HG02973 (cell line): ENCODE data around the gene INHBB.
"Not testable (repeated sequence)": the region's sequence is repeated elsewhere in the genome, so short reads cannot be mapped to it uniquely, and the experiment has no call there.

Experiments
- ATAC-seq: cut with Tn5 transposase; IDR thresholded peaks from one replicate; pipeline ENCODE4 v1.9.1; 2021; ENCODE audit warnings: moderate library complexity; ENCODE audit not compliant: unreplicated experiment

INHBB gene

DNA sequence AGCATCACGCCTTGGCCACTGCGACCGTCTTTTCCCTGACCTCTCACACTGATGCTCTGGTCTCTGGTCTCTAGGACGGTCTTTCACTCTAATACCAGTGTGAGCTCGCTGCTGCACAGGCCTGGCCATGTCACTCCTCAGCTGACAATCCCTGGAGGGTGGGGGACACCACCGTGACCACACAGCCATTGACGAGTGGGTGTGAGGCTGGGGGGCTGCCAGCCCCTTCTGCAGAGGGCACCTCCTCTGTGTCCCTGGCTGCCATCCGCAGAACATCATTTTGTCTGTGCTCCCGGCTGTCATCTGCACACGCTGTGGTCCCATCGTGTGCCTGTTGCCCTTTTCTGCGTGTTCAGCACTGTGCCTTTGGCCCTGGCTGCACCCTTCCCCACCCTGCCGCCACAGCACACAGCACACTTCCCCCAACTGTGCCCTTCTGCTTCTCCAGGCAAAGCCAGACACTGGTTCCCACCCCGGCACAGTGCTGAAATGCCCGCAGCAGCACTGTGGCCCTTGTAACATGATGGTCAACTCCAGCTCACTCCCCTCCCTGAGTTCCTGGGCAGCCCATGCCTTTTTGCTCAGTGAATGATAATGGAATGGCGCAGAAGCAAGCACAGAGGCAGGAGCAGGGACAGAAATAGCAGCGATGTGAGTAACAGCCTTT is 30.4 kb upstream of the INHBB start:
- no peak for ATAC-seq

DNA sequence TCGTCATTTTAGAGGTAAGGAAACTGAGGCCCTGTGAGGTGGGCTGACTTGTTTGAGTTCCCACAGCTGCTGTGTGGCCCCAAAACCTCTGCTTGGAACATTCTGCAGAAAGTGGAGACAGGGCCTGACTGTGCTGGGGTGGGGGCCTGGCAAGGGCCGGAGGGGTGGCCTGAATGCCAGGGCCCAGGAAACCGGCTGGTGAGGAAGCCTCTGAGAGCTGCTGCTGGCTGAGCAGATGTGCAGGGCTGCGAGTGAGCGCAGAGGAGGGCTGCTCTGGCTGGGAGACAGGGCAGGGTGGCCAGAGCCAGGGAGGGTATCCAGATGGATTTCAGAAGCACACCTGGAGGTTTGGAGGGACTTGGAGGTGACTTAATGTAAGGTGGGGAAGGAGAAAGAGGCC is 29.9 kb upstream of the INHBB start:
- no peak for ATAC-seq

DNA sequence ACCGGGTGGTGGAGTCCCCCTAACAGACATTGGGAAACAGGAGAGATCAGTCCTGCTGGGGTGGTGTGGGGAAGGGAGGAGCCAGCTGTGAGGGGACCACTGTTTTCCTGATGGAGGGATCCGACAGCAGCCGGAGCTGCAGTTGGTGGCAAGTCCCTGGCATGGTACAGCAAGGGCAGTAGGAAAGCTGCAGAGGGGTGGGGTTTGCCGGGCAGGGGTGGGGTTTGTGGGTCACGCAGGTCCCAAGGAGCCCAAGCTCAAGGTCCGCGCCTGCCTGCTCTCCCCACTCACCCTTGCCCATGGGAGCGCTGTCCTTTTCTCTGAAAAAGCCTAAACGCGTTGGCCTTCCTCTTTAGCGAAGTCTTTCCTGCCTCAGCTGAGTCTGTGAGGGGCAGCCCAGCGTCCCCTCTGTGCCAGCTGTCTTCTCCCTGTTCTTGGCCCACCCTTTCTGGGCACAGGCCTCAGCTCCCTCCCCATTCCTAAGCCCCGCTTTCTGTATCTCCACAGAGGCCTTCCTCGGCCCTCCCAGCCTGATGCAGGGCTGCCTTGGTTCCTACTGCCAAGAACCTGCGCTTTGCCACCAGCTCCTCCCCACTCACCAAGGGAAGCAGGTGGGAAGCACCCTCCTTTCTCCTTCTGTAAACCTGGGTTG is 29.3 kb upstream of the INHBB start:
- no peak for ATAC-seq

DNA sequence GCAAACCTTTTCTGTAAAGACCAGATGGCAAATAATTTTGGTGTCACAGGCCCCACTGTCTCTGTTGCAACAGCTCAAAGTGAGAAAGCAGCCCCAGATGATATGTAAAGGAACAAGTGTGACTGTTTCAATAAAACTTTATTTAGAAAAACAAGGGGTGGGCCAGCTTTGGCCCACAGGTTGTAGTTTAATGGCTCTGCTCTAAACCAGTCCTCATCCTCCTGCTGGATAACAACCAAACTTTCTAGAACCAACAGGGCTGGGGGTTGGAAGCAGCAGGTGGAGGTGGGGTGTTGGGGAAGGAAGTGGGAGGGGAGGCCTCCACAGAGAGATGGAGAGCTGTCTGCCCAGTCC is 28.8 kb upstream of the INHBB start:
- no peak for ATAC-seq

DNA sequence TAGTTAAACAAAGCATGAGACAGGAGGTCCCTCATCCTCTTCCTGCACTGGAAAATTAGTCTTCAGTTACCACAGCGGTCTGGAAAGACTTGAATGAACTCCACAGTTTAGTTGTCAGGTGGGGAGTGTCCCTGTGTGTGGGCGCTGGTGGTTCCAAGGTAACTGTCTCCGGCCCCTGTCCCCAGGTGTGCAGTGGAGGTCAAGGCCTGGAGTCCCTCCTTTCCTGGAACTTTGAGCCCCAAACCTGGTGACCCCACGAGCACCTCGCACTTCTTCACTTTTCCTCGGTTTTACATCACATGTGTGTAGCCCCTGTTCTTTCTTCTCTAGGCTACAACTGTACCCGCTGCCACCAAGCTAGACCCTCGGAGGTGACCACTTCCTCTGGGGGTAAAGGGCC is 28.0 kb upstream of the INHBB start:
- no peak for ATAC-seq

DNA sequence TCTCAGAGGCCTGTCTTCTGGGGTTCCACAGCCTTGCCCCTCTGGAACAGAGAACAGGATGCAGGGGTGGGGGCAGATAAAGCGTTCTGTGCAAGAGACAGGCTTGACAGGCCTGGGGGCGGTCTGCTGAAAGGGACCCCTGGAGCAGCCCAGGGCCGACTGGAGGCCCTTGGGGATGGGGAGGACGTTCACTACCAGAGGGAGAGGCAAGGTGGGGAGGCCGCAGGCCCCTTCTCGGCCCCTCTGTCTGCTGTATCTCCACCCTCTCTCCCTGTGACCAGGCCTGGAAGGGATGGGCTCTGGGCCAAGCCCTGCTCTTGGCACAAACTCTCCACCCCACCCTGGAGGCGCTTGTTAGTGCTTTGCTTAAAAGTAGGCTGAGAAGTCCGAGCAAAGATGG is 27.3 kb upstream of the INHBB start:
- no peak for ATAC-seq

DNA sequence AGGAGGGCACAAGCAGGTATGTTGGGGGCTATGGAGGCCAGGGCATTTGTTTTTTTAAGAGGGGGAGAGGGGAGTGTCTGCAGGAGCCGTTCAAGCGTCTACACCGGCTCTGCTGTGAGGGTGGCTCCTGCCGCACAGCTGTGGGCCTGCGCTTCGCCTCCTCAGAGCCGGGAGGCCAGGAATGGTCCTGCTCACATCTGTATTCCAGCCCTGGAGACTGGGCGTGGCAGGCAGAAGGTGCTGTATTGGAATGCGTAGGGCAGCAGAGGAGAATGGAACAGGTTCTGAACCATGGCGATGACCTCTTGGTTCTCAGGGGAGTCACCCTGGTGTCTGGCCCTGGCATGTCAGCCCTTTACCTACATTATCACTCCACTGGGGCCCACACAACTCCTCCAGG is 26.8 kb upstream of the INHBB start:
- no peak for ATAC-seq

DNA sequence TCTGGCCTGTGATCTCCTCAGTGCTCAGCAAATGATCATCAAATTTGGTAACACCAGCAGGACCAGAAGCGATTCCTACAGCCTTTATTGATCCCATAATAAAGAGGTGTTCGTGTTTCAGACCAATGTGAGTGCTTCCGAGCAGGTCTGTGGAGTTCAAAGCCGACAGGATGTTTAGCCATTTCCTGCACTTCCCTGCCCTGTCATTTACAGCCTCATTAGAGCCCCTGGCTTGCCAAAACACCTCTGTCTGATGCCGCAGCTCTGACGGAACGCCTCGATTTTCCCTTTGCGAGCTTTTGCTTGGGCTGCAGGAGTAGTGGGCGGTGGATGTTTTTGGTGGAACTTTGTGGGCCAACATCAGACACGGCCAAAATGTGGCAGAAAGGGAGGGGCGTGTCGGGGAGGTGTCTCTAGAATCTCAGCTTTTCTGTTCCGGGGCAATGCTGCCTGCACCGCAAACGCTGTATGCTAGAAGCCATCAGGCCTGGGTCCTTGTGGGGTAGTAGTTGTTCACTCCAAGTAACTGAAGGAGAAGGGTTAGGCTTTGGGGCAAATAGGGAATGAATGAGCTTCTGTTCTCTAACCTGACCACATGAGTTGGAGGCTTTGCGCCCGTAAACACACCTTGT is 26.1 kb upstream of the INHBB start:
- no peak for ATAC-seq

DNA sequence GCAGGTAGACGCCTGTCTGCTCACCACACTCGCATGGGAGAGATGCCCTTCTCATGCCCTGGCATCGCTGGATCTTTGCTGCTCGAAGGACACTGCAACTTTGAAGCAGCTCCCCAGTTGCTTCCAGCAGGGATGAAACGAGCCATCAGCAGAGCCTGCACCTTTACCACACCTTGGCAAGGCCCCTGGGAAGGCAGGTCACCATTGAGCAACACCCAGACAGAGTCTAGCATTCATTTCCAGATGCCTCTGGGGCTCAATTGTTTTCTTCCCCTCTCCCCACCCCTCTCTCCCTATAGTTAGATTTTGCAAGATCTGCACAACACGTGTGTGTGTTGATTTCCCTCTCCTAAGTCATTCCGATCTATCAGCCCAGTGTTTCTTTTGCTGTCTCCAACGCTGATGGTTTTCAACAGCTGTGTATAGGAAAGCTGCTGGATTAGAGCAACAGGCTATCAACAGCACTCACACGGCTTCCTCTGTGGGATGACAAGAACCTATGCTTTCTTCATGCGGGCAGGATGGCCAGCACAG is 25.6 kb upstream of the INHBB start:
- ATAC-seq: no peak

DNA sequence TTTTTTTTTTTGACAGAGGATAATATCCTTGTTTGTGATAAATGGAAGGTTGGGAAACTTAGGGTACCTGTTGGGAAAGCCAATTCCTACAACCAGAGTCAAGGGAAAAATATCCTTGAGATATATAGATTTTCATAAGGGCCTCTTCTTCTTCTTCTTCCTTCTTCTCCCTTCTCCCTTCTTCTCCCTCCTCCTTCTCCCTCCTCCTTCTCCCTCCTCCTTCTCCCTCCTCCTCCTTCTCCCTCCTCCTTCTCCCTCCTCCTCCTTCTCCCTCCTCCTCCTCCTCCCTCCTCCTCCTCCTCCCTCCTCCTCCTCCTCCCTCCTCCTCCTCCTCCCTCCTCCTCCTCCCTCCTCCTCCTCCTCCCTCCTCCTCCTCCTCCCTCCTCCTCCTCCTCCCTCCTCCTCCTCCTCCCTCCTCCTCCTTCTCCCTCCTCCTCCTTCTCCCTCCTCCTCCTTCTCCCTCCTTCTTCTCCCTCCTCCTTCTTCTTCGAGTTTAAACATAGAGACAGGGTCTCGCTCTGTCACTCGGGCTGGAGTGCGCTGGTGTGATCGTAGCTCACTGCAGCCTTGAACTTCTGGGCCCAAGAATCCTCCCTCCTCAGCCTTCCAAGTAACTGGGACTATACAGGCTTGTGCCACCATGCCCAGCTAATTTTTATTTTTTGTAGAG is 24.9 kb upstream of the INHBB start:
- not testable (repeated sequence) for ATAC-seq

DNA sequence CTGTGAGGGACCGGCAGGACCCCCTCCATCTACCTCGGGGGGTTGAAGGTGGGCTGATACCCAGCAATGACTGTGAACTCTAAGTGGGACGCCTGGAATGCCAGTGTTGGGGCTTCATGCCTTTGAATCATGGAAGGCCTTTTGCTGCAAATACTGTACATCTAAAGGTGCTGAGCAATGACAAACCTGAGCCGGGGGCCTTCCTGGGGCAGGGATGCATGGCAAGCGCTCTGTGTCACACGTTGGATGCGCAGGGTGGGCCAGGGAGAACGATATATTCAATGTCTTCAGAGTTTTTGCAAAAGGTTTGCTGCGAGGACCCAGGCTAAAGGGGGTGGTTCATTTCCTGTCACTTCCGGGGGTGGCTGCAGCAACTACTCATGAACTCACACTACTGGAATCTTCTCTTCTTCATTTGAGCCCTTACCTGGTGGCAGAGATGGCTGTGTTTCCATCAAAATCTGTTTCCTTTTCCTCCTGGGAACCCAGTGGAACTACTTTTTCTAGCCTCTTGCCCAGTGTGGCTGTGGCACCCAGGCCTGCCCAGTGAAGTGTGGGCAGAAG is 24.1 kb upstream of the INHBB start:
- ATAC-seq: no peak

DNA sequence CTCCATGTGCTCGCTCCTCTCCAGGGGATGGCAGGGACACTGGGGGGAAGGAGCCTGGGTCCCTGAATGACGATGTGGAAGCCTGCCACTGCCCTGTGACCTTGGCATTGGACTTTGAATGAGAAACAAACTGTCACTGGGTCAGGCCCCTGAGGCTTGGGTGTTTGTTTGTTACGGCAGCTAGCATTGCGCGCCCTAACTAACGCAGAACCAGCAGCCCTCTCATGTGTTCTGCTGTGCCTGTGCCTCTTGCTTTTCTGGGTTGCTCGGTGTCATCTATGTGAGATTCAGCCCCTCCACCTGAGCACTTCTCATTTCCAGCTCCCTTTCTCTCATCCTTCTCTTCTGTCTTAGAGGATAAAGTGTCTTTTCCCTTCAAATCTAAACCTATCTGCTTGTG is 23.6 kb upstream of the INHBB start:
- ATAC-seq: no peak

DNA sequence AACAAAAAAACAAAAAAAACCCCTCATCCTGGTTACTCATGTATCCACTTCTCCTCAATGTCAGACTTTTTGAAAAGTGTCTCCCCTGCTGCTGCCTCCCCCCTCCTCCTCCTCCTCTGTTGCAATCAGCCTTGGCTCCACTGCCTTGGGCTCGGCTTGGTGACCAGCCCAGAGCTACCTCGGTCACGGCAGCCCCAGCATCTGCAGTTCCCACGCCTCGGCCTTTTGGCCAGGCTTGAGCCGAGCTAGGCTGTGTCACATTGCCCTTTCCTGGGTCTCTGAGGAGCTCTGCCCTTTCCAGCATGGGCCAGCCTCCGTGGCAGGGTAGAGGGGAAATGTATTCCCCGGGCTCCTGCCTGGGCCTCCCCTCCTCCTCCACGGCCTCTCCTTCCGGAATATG is 22.7 kb upstream of the INHBB start:
- no peak for ATAC-seq

DNA sequence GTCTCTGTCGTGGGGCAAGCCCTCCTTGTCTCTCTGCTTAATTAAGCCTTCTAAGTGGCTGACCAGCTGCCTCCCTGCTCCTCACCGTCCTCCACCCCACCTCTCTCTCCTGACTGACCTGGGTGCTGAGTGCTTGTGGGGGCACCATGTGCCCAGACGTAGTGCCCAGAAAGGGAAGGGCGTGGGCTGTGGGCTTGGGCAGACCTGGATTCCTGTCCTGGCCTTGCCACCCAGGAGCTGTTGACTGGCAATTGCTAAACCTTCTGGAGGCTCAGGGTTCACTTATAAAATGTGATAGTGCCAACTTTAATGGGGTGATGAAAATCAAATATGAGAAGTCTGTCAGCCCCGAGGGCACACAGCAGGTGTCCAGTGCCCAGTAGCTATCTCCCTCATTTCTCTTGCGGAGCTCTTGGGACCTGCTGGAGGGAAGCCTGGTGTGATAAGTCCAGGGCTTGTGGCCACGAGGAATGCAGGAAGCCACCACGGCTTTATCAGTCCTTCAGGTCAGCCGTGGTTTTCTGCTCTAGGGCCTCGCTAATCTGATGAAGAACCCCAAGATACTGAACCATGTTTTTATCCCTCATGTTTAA is 22.0 kb upstream of the INHBB start:
- ATAC-seq: no peak

DNA sequence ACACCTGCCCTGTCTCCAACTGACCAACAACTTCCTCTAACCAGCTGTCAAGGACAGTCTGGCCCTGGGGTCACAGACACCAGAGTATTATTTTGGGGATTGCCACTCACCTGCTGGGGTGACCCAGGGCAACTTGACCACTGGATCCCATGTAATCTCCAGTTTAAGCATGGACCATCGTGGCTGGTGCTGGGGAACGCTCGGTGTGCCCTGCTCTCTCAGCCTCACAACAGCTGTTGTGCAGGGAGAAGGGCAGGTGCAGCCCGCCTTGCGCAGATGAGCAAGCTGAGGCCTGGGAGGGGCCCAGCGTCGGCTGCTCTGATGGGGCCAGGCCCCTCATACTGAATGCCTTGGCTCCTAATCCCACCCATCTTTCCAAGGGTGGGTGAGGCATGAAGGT is 21.0 kb upstream of the INHBB start:
- no peak for ATAC-seq

DNA sequence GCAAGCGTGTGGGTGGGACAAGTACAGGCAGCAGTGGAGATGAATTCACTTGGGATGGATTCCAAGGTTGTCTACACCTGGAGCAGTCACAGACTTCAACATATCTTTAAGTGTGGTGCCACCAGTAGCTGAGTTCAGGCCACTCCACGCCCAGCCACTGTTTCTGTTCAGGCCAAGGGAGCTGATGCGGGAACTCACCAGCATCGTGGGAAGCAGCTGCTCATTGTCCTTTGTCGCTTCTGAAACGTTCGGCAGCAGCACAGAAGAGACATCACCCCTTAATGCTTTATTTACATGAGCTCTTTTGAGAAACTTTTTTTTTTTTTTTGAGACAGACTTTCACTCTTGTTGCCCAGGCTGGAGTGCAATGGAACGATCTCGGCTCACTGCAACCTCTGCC is 19.9 kb upstream of the INHBB start:
- no peak for ATAC-seq

DNA sequence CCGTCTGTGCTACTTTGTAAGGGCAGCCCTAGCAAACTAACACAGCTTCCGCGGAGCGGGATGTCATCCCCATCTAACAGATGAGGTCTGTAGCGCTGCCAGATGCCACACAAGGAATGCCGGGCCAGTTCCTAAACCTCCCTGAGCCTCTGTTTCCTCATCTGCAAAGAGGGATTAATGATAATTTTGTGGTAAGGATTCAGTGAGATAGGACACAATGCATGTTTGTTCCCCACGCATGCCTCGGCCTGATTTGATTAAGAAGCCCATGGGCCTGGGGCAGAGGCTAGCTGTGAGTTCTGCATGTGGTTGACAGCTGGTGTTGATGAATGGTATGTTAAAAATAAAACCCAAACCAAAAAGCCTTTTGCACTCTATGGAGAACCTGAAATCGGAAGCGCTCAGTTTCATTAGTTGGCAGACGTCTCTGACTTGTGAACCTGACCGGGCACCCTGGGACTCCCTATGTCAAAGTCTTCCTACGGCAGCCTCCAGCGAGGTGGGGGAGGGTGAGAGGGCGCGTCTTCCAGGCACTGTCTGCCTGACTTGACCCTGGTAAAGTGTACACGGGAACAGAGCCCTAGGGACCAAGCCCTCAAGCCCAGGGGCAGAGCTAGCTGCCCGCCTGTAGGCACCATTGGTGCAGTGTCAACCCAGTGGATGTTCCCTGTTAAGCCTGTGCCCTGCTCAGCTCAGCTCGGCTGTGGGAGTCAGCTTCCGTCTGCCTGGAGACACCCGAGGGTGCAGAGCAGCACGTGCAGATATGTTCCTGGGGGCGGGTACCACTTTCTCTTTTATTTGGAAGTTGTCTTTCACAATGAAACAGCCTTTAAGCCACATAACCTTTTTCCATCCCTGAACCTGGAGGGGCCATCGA is 14.8 kb upstream of the INHBB start:
- no peak for ATAC-seq

DNA sequence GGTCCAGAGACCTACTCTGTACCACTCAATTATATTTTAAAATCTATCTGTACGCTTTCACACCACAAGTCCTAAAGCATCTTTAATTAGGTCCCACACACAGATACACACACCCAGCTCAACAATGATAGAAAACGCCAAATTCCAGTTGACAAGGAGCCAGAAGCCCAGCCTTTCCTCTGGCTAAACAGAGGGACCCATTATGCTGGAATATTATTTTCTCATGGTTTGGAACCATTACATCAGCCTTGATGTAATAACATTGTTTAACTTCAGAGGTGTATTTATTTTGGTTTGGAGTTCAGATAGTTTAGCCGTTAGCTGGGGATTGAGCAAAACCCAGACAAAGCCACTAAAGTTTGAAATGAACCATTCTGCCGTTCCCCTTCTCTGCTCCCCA is 14.0 kb upstream of the INHBB start:
- ATAC-seq: no peak

DNA sequence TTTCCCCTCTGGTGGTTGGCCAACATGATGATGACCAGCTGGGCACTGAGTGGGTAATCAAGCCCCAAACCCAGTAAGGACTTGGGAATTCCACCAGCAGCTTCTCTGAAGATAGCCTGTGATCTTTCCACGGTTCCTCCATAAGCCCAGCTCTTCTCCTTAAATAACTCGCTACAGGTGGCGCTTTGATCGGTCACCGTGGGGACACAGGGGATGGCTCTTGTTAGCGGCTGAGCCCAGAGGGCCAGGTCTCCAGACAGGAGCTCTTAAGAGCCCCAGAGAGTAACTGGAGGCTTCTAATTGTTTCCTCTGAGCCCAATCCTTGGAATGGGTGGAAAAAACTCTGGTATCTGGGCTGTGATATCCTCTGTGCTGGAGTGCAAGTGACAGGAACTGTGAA is 13.6 kb upstream of the INHBB start:
- no peak for ATAC-seq

DNA sequence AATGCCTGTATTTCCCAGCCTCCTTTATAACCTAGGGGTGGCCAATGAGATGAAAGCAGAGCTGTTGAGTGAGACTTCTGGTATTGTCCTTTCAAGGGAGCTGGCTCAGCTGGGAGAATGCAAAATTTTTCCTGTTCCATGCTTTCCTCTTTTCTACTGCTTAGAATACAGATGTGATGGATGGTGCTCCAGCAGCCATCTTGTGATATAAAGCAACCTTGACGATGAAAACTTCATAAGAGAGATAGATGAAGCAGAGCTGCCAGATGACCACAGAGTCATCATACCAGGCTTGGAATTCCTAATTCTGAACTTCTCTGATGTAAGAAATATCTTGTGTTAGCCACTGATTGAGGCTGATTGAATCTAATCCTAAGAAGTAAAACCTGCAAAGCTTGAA is 11.9 kb upstream of the INHBB start:
- ATAC-seq: no peak
